Measurements from ENCODE around the gene RNF157.
"Not testable (repeated sequence)": the region's sequence is repeated elsewhere in the genome, so short reads cannot be mapped to it uniquely, and the experiment has no call there.

The RNF157 gene

GRCh38 chr17:76270127-76270592 is 29.9 kb upstream of the RNF157 start:
- no peak for DNase-seq

- no peak for DNase-seq
Observed at GRCh38 chr17:76268991-76269981, 29.0 kb upstream of the RNF157 start.

- DNase-seq = no peak
Observed at GRCh38 chr17:76268015-76268749, 27.9 kb upstream of the RNF157 start.

- not testable (repeated sequence) for DNase-seq
Observed at GRCh38 chr17:76267581-76268001, 27.3 kb upstream of the RNF157 start.

GRCh38 chr17:76267051-76267576 is 26.8 kb upstream of the RNF157 start:
- DNase-seq = no peak

- no peak for DNase-seq
Observed at GRCh38 chr17:76266244-76266938, 26.1 kb upstream of the RNF157 start.

- no peak for DNase-seq
Observed at GRCh38 chr17:76265624-76266243, 25.4 kb upstream of the RNF157 start.

- DNase-seq = peak; percentile 95
Observed at GRCh38 chr17:76264755-76265623, 24.7 kb upstream of the RNF157 start, which contains the start of gene UBALD2. UBALD2 (plus strand) TSS chr17:76265348; CDS start chr17:76265506, 158 bp downstream.

- no peak for DNase-seq
Observed at GRCh38 chr17:76264425-76264754, 24.1 kb upstream of the RNF157 start.

- DNase-seq = no peak
Observed at GRCh38 chr17:76263896-76264295, 23.6 kb upstream of the RNF157 start.

- DNase-seq = no peak
Observed at GRCh38 chr17:76262732-76263344, 22.5 kb upstream of the RNF157 start.

GRCh38 chr17:76261421-76262215 is 21.3 kb upstream of the RNF157 start:
- DNase-seq = no peak

- DNase-seq = no peak
Observed at GRCh38 chr17:76260669-76261068, 20.4 kb upstream of the RNF157 start.

- no peak for DNase-seq
Observed at GRCh38 chr17:76260220-76260619, 19.9 kb upstream of the RNF157 start.

GRCh38 chr17:76256430-76257050 is 16.2 kb upstream of the RNF157 start:
- DNase-seq = not testable (repeated sequence)

- DNase-seq = no peak
Observed at GRCh38 chr17:76255801-76256429, 15.6 kb upstream of the RNF157 start.

GRCh38 chr17:76254275-76254674 is 14.0 kb upstream of the RNF157 start:
- DNase-seq = no peak

GRCh38 chr17:76253841-76254240 is 13.5 kb upstream of the RNF157 start:
- DNase-seq = no peak
